K562 (cell line): ENCODE data around the gene PLA2G4F. TPM values are rescaled to one million over a fixed set of nuclear protein-coding genes. Genes with fewer than 3 reads are reported as not detected.

Source experiments
- ATAC-seq: fragments of 200-7000 bp; cut with Tn5 transposase; 3 replicates; pipeline ENCODE4 v1.9.1; 2020; ENCODE audit warnings: moderate library complexity
- BruUV-seq: library from RNA; stranded (reverse); fragments of 400-500 nt; replicated peaks from 2 replicates; lab custom pipeline; 2021; lab: Mats Ljungman, UMichigan
- CTCF ChIA-PET: fragments of 300-600 bp; formaldehyde crosslinking; extraction: SDS; loops from one replicate; lab custom pipeline; 2021; ENCODE audit warnings: low intra/inter-chr PET ratio; lab: Yijun Ruan, JAX
- POLR2A ChIA-PET: fragments of 300-600, 350-650 bp; sonication (Branson Sonifier 250); formaldehyde crosslinking; extraction: SDS; loops from one replicate; lab custom pipeline; 2021; ENCODE audit warnings: antibody characterized with exemption, inconsistent platforms; lab: Yijun Ruan, JAX
- DNase-seq, 4 experiments: peaks; one replicate each; pipeline versions ENCODE4 v3.0.0 to v3.0.0-alpha.2; 2011 to 2018; ENCODE audit warnings: low spot score in 3 of 4, mixed read lengths in 3 of 4; ENCODE audit errors: extremely low read depth in 1 of 4
- FAIRE-seq: peaks from 2 replicates; lab custom pipeline; 2011; peaks lifted over from hg19 to GRCh38; lab: Jason Lieb, UNC
- H2AFZ ChIP-seq: 2 replicates; pipeline ENCODE4 v1.6.0; 2011; ENCODE audit warnings: low read depth, low read length, control low read depth, inconsistent platforms
- H3K27ac ChIP-seq: fragments of 200-600 bp; 3 replicates; pipeline ENCODE4 v1.8.0; 2011; ENCODE audit warnings: low read depth, mild to moderate bottlenecking, control low read depth, inconsistent platforms, low read length, moderate library complexity, mixed read lengths; ENCODE audit errors: extremely low read depth
- H3K27me3 ChIP-seq, 2 experiments: fragments of 300-600 bp in 1 of 2; 2 replicates in 1 of 2; 3 replicates in 1 of 2; pipeline versions ENCODE4 v1.6.0 to v1.8.0; 2011; ENCODE audit warnings: inconsistent platforms in 2 of 2, low read length in 2 of 2, mild to moderate bottlenecking in 1 of 2, mixed read lengths in 1 of 2, moderate library complexity in 1 of 2; ENCODE audit not compliant: control insufficient read depth in 2 of 2, insufficient read depth in 2 of 2
- H3K36me3 ChIP-seq: fragments of 300-600 bp; 3 replicates; pipeline ENCODE4 v1.8.0; 2011; ENCODE audit warnings: mild to moderate bottlenecking, low read length, inconsistent platforms; ENCODE audit not compliant: control insufficient read depth, insufficient read depth
- H3K4me1 ChIP-seq, 2 experiments: fragments of 200-600 bp in 1 of 2; replicated peaks in 1 of 2; 2 replicates in 1 of 2; 3 replicates in 1 of 2; pipeline versions ENCODE4 v1.5.1 to v1.8.0; 2011; ENCODE audit warnings: inconsistent platforms in 2 of 2, low read length in 2 of 2, mild to moderate bottlenecking in 1 of 2, mixed read lengths in 1 of 2, moderate library complexity in 1 of 2; ENCODE audit not compliant: control insufficient read depth in 2 of 2, insufficient read depth in 2 of 2
- H3K4me2 ChIP-seq: 2 replicates; pipeline ENCODE4 v1.6.1; 2011; ENCODE audit warnings: low read length, control low read depth, inconsistent platforms, mixed read lengths; ENCODE audit not compliant: insufficient read depth
- H3K4me3 ChIP-seq: fragments of 200-600 bp; sonication (generic), shearing (Covaris generic); 2 replicates; pipeline ENCODE4 v1.5.1; 2016; ENCODE audit warnings: control low read depth, inconsistent platforms
- H3K79me2 ChIP-seq: fragments of 200-600 bp; 3 replicates; pipeline ENCODE4 v1.8.0; 2011; ENCODE audit warnings: low read length, inconsistent platforms; ENCODE audit not compliant: control insufficient read depth, insufficient read depth
- H3K9ac ChIP-seq, 2 experiments: 2 replicates each; pipeline versions ENCODE4 v1.6.0 to v1.6.1; 2011; ENCODE audit warnings: low read depth in 2 of 2, low read length in 2 of 2, control low read depth in 1 of 2, inconsistent platforms in 1 of 2, mild to moderate bottlenecking in 1 of 2, mixed read lengths in 1 of 2; ENCODE audit not compliant: insufficient read depth in 1 of 2
- H3K9me1 ChIP-seq: one replicate; pipeline ENCODE4 v1.6.0; 2011; ENCODE audit warnings: inconsistent platforms, mild to moderate bottlenecking, low read length, moderate library complexity; ENCODE audit not compliant: control insufficient read depth, insufficient read depth
- H3K9me3 ChIP-seq: replicated peaks from 2 replicates; pipeline ENCODE4 v1.5.1; 2011; ENCODE audit warnings: low read depth, low read length, inconsistent platforms; ENCODE audit not compliant: control insufficient read depth, insufficient read depth
- H4K20me1 ChIP-seq: replicated peaks from 2 replicates; pipeline ENCODE4 v1.6.1; 2011; ENCODE audit warnings: low read length, inconsistent platforms, mixed read lengths; ENCODE audit not compliant: control insufficient read depth, insufficient read depth
- CTCF ChIP-seq, 3 experiments: IDR thresholded peaks in 2 of 3; conservative IDR thresholded peaks in 1 of 3; 2 replicates each; pipeline ENCODE4 v1.5.1; 2011 to 2012; ENCODE audit warnings: low read length in 3 of 3, mild to moderate bottlenecking in 3 of 3, control low read depth in 2 of 3, improper control_type of control experiment in 1 of 3, inconsistent platforms in 1 of 3, low read depth in 1 of 3, mixed read lengths in 1 of 3, moderate library complexity in 1 of 3; ENCODE audit not compliant: insufficient read depth in 2 of 3
- RAD21 ChIP-seq, 2 experiments: fragments of 250-450 bp in 1 of 2; fragments of 450-650 bp in 1 of 2; sonication (Bioruptor Pico) in 1 of 2; formaldehyde crosslinking in 1 of 2; IDR thresholded peaks in 1 of 2; conservative IDR thresholded peaks in 1 of 2; 2 replicates each; pipeline versions ENCODE4 v1.4.0 to v1.8.0; 2020 to 2022; ENCODE audit warnings: mild to moderate bottlenecking in 2 of 2, moderate library complexity in 1 of 2
- SMC3 ChIP-seq: conservative IDR thresholded peaks from 2 replicates; pipeline ENCODE4 v1.6.1; 2011; ENCODE audit warnings: low read depth, low read length, improper control_type of control experiment; ENCODE audit not compliant: insufficient read depth
- TAF9B ChIP-seq: fragments of 450-650 bp; IDR thresholded peaks from 2 replicates; pipeline ENCODE4 v1.6.1; 2018; ENCODE audit warnings: mild to moderate bottlenecking; ENCODE audit not compliant: partially characterized antibody
- VEZF1 ChIP-seq: fragments of 200-800 bp; sonication (Bioruptor generic); IDR thresholded peaks from 2 replicates; pipeline ENCODE4 v1.6.1; 2017; ENCODE audit warnings: missing genetic modification characterization, missing compliant biosample characterization
- ZBTB11 ChIP-seq, 3 experiments: fragments of 200-800 bp in 1 of 3; fragments of 250-450 bp in 1 of 3; fragments of 450-650 bp in 1 of 3; sonication (Bioruptor Pico) in 1 of 3; sonication (Bioruptor generic) in 1 of 3; formaldehyde crosslinking in 1 of 3; IDR thresholded peaks; 2 replicates each; pipeline versions ENCODE4 v1.6.1 to v1.8.0; 2016 to 2022; ENCODE audit warnings: mild to moderate bottlenecking in 2 of 3, missing genetic modification characterization in 2 of 3, missing compliant biosample characterization in 1 of 3, moderate library complexity in 1 of 3
- ZBTB7A ChIP-seq: IDR thresholded peaks from 2 replicates; pipeline ENCODE4 v1.6.1; 2011; ENCODE audit warnings: low read depth, mild to moderate bottlenecking, low read length, moderate library complexity, borderline replicate concordance; ENCODE audit not compliant: control insufficient read depth
- ZEB2 ChIP-seq: fragments of 450-650 bp; IDR thresholded peaks from 2 replicates; pipeline ENCODE4 v1.6.1; 2016
- ZNF77 ChIP-seq: fragments of 250-450 bp; sonication (Bioruptor Pico); IDR thresholded peaks from 2 replicates; pipeline ENCODE4 v1.5.0; 2020
- WGBS: fragments of 100-300 bp; shearing (Covaris generic); methylation state at CpG from one replicate; pipeline ENCODE4 v1.1.6; 2016; ENCODE audit warnings: low coverage, mixed read lengths; ENCODE audit not compliant: insufficient coverage; ENCODE audit errors: missing lambda C conversion rate; 5-methylcytosine and 5-hydroxymethylcytosine counted together
- in situ Hi-C: fragments of 300-500 bp; cut with MboI; formaldehyde crosslinking; loops from 4 replicates; pipeline ENCODE4 v1.15.0; 2018; ENCODE audit warnings: inconsistent platforms, mixed read lengths
- intact Hi-C: fragments of 100-400 bp; cut with micrococcal nuclease; formaldehyde crosslinking; loops from 2 replicates; pipeline ENCODE4 v1.14.2; 2022
- polyA plus RNA-seq, 8 experiments: library from polyadenylated mRNA; depleted of rRNA in 4 of 8; stranded (reverse) in 5 of 8; unstranded in 3 of 8; fragments of >200 nt; fragmentation: Nextera tagmentation in 2 of 8; fragmentation: Illumina TruSeq in 1 of 8; extraction: Ambion mirVana in 2 of 8; extraction: Trizol in 1 of 8; gene quantifications; 2 replicates each; pipeline versions ENCODE4 v1.2.1 to v1.2.3, GENCODE V29; 2011 to 2014; ENCODE audit warnings: inconsistent platforms in 1 of 8, missing spikeins in 1 of 8
- total RNA-seq, 7 experiments: library from RNA; depleted of rRNA in 6 of 7; stranded (reverse); fragments of >200 nt in 6 of 7; fragmentation: Illumina TruSeq in 2 of 7; extraction: Trizol in 2 of 7; gene quantifications; 2 replicates each; pipeline versions ENCODE4 v1.2.1 to v1.2.3, GENCODE V29; 2011 to 2021; ENCODE audit warnings: low replicate concordance in 1 of 7

PLA2G4F gene
- total and polyA plus RNA-seq, 9 of the 15 experiments (the other 6 are each of a cell fraction or from before 2014, with no cell fraction given) = 0.02 TPM; not detected in 8

- no peaks in the 10 kb centered on the region for H3K9me1 ChIP-seq
- ATAC-seq (peak; percentile 67), DNase-seq (peak in 2 of 4 experiments; percentile 44 to 65), FAIRE-seq (peak; percentile 94)
- H3K4me3 ChIP-seq = no peak overlapping the region
- intact Hi-C loops (loop anchor here (5.0 kb wide), 2 partner anchors 55 to 250 kb away; no protein-coding TSS in a partner anchor), in situ Hi-C loops (loop anchor here (5.0 kb wide), 1 partner anchor 70 kb away; no protein-coding TSS in a partner anchor)
- BruUV-seq = no TSS peak
- H3K9ac ChIP-seq = no peak overlapping the region
- H3K27ac ChIP-seq = no peak overlapping the region
- peaks cover 5 to 7% of the 10 kb centered on the region in 2 experiments; a peak in 3 of 5 replicates for H3K4me1 ChIP-seq
- WGBS = 10% methylated on average over 11 of the region's 11 CpGs
- H2AFZ ChIP-seq = no peak overlapping the region
- CTCF ChIA-PET = interaction anchor here (0.5 to 0.9 kb wide), 5 partner anchors 59 to 443 kb away, joined by 3 to 4 read pairs (median 3); no protein-coding TSS in a partner anchor
- no peaks in the 10 kb centered on the region for H3K9me3 ChIP-seq
- H3K4me2 ChIP-seq = no peak overlapping the region
- H3K79me2 ChIP-seq = no peaks in the 10 kb centered on the region
- no peaks in the 10 kb centered on the region for H4K20me1 ChIP-seq
- no peaks in the 10 kb centered on the region for H3K36me3 ChIP-seq
- POLR2A ChIA-PET = interaction anchor here (0.6 to 1.1 kb wide), 2 partner anchors 10 to 26 kb away, joined by 3 read pairs; no protein-coding TSS in a partner anchor
- H3K27me3 ChIP-seq = peaks cover 0 to 34% of the 10 kb centered on the region in 2 experiments; a peak in 3 of 5 replicates
- 0 out of 2 replicates have a peak, but pooled peaks have one; percentile 17 for TF ChIP-seq VEZF1 (CRISPR knock-in tag)
- no peak for TF ChIP-seq ZNF77 (CRISPR knock-in tag)
- 0 out of 2 replicates have a peak, but pooled peaks have one; percentile 28 for TF ChIP-seq ZEB2
- no peak for TF ChIP-seq TAF9B
- no peak for TF ChIP-seq ZBTB11 (CRISPR knock-in tag; IDR thresholded peaks at IDR 0.05)
- 0 out of 2 replicates have a peak, but pooled peaks have one; percentile 22 for TF ChIP-seq ZBTB7A
- peak; percentile 52 to 71 (median 61); a peak in 5 of 6 replicates for TF ChIP-seq CTCF (IDR thresholded peaks at IDR 0.05 in 2 of 3, conservative IDR thresholded peaks at IDR 0.05 in 1 of 3; ENCODE audit: insufficient read depth in 2 of 3, low read depth in 1 of 3, low read length in 3 of 3)
- TF ChIP-seq RAD21 (CRISPR knock-in tag; conservative IDR thresholded peaks at IDR 0.05 in 1 of 2, IDR thresholded peaks at IDR 0.05 in 1 of 2) = peak; percentile 38 to 62; a peak in 3 of 4 replicates
- peak; percentile 39 for TF ChIP-seq SMC3
Observed at GRCh38 chr15:42137461-42138261, 18.8 kb downstream of the PLA2G4F start.
